HG03442 (cell line): ENCODE results near the gene SFXN3.
A peak's percentile ranks its signal among the peaks of the same experiment; 100 is the strongest.

Experiments used
- ATAC-seq: cut with Tn5 transposase; IDR thresholded peaks from one replicate; pipeline ENCODE4 v1.9.1; 2021; ENCODE audit warnings: mild to moderate bottlenecking, moderate library complexity; ENCODE audit not compliant: unreplicated experiment

The SFXN3 gene

DNA sequence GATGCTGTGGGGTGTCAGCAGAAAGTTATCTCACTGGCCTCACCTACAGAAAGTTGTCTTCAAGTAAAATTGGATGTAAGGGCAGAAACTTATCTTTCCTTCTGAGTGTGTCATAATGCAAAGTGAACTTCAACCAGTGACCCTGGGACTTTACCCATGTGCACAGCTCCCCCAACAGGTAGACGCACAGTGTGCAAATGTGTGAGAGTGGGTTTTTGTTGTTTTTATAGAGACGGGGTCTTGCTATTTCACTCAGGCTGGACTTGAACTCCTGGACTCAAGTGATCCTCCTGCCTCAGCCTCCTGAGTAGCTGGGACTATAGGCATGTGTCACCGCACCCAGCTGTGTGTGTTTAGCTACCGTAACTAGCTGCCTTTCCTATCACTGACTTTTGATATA lies 24.4 kb downstream of the SFXN3 start:
- no peak for ATAC-seq

GRCh38 chr10:101056365-101057151 lies 25.5 kb downstream of the SFXN3 start:
- no peak for ATAC-seq

GRCh38 chr10:101060036-101060950 lies 29.3 kb downstream of the SFXN3 start:
- ATAC-seq = peak; percentile 38

GRCh38 chr10:101060951-101061623 lies 30.1 kb downstream of the SFXN3 start:
- ATAC-seq = peak; percentile 52

DNA sequence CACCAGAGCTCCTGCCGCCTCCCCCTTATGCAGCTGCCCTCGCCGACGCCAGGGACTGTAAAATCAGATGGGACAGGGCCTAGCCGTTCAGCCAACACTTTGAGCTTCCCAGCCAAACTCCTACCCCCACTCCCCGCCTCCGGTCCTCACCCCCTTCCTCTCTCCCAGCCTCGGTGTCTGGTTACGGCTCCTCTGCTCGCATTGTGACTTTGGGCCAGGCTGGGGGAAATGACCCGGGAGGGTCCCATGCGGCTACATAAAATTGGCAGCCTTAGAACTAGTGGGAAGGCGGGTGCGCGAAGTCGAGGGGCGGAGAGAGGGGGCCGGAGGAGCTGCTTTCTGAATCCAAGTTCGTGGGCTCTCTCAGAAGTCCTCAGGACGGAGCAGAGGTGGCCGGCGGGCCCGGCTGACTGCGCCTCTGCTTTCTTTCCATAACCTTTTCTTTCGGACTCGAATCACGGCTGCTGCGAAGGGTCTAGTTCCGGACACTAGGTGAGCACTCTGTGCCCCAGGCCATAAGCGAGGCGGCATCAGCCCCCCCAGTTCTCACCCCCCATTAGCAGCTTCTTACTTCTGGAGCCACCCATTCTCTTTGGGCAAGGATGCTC lies 30.7 kb downstream of the SFXN3 start, which contains the start of gene KAZALD1:
KAZALD1 (plus strand) TSS at position 366 of the 608 bp plus-strand sequence. CDS start 604 bp downstream, outside the sequence.
- ATAC-seq = no peak

GRCh38 chr10:101062232-101063049 lies 31.4 kb downstream of the SFXN3 start:
- no peak for ATAC-seq

DNA sequence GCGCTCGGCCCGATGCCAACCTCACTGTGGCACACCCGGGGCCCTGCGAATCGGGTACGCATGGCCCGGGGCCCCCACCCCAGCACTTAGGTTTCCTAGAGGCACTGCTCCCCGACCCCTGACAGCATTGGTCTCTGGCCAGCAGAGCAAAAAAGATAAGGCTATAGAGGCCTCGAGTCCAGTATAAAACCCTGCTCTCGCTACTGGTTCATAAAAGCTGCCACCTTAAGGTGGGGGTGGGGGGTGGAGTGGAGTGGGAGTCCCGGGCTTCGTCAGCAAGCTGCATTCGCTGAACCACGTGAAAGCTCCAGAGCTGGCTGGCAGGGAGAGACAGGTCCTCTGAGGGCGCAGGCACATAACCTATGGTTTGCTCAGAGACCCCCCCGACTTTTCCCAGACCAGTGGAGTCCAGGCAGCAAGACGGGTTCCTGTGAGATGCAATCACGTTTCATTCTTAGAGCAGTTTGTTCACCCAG lies 32.1 kb downstream of the SFXN3 start:
- no peak for ATAC-seq

- no peak for ATAC-seq
Measured at GRCh38 chr10:101063548-101064414, 32.7 kb downstream of the SFXN3 start.

GRCh38 chr10:101064415-101065030 lies 33.5 kb downstream of the SFXN3 start:
- ATAC-seq = no peak

DNA sequence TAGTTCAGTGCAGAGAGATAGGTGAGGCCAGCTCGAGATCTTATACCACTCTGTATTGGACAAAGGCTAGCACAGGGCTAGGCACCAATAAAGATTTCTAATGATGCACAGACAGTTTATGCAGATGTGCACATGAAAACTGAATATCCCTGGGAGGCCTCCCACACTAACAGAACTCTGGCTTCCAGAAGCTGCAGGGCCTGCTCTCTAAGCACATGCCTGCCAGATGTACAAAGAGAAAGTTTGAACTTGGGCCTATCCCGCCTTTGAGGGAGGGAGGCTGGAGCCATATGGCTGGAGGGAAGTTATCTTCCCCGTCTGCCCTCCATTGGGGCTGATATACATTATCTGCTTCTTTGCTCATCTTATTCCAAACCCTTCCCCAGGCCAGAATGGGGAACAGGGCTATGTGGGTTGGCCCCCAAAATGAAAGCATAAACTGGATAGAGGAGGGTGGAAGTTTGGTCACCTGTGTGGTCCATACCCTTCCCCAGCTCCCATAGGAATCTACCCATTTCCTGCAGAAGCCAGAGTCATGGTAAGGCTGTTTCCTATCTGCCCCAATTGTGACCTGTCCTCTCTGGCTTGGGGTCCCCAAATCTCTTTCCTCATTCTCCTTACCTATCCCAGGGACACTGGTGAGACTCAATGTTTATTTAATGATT lies 34.6 kb downstream of the SFXN3 start:
- no peak for ATAC-seq

GRCh38 chr10:101066146-101066895 lies 35.3 kb downstream of the SFXN3 start:
- no peak for ATAC-seq

- no peak for ATAC-seq
Measured at GRCh38 chr10:101066896-101067355, 35.9 kb downstream of the SFXN3 start.

GRCh38 chr10:101067356-101068083 lies 36.5 kb downstream of the SFXN3 start:
- ATAC-seq = no peak

- no peak for ATAC-seq
Measured at GRCh38 chr10:101069441-101069840, 38.4 kb downstream of the SFXN3 start.

GRCh38 chr10:101070098-101070497 lies 39.1 kb downstream of the SFXN3 start:
- no peak for ATAC-seq

GRCh38 chr10:101071267-101071884 lies 40.3 kb downstream of the SFXN3 start:
- ATAC-seq = no peak
